GM12878 (cell line): ENCODE results near the gene ARHGAP30. TPM values are rescaled to one million over a fixed set of nuclear protein-coding genes. Genes with fewer than 3 reads are reported as not detected.
A peak's percentile ranks its signal among the peaks of the same experiment; 100 is the strongest.
"Not testable (repeated sequence)": the region's sequence is repeated elsewhere in the genome, so short reads cannot be mapped to it uniquely, and the experiment has no call there.

ENCODE experiments used
- ATAC-seq: fragments of 200-7000 bp; cut with Tn5 transposase; 3 replicates; pipeline ENCODE4 v1.9.1; 2020; ENCODE audit warnings: mild to moderate bottlenecking, moderate library complexity
- BruUV-seq: library from RNA; stranded (reverse); fragments of 400-500 nt; replicated peaks from 2 replicates; lab custom pipeline; 2021; lab: Mats Ljungman, UMichigan
- CTCF ChIA-PET: fragments of 300-600 bp; sonication (Branson Sonifier 250); formaldehyde crosslinking; extraction: SDS; loops from one replicate; lab custom pipeline; 2021; ENCODE audit warnings: inconsistent platforms; lab: Yijun Ruan, JAX
- POLR2A ChIA-PET: fragments of 350-600 bp; formaldehyde crosslinking; extraction: SDS; loops from one replicate; lab custom pipeline; 2021; ENCODE audit warnings: inconsistent platforms; lab: Charles Lee
- RAD21 ChIA-PET: fragments of 300-600 bp; sonication (Branson Sonifier 250); formaldehyde crosslinking; loops from one replicate; lab custom pipeline; 2023; ENCODE audit warnings: antibody characterized with exemption; ENCODE audit not compliant: unreplicated experiment; lab: Charles Lee
- SMC1A ChIA-PET: fragments of 300-600 bp; sonication (Branson Sonifier 250); formaldehyde crosslinking; loops from one replicate; lab custom pipeline; 2023; ENCODE audit not compliant: unreplicated experiment, uncharacterized antibody; lab: Charles Lee
- DNase-seq: peaks from one replicate; pipeline ENCODE4 v3.0.0-alpha.2; 2011; ENCODE audit warnings: low read depth, low spot score
- FAIRE-seq: peaks from 3 replicates; lab custom pipeline; 2011; peaks lifted over from hg19 to GRCh38; lab: Jason Lieb, UNC
- H2AFZ ChIP-seq: 2 replicates; pipeline ENCODE4 v1.6.0; 2011; ENCODE audit warnings: low read depth, low read length, control low read depth; ENCODE audit not compliant: control insufficient read depth
- H3K27ac ChIP-seq: 2 replicates; pipeline ENCODE4 v1.5.1; 2011; ENCODE audit warnings: control low read depth; ENCODE audit not compliant: control insufficient read depth, insufficient read depth
- H3K27me3 ChIP-seq, 2 experiments: replicated peaks in 1 of 2; 2 replicates each; pipeline versions ENCODE4 v1.6.0 to v1.6.1; 2011; ENCODE audit warnings: low read length in 1 of 2; ENCODE audit not compliant: control insufficient read depth in 2 of 2, insufficient read depth in 2 of 2
- H3K36me3 ChIP-seq, 2 experiments: 2 replicates each; pipeline ENCODE4 v1.5.1; 2011; ENCODE audit warnings: low read length in 1 of 2; ENCODE audit not compliant: control insufficient read depth in 2 of 2, insufficient read depth in 2 of 2
- H3K4me1 ChIP-seq: 2 replicates; pipeline ENCODE4 v1.6.1; 2011; ENCODE audit warnings: mild to moderate bottlenecking, low read length, moderate library complexity, mixed read lengths; ENCODE audit not compliant: control insufficient read depth, insufficient read depth
- H3K4me2 ChIP-seq: 2 replicates; pipeline ENCODE4 v1.6.0; 2011; ENCODE audit warnings: control low read depth; ENCODE audit not compliant: control insufficient read depth, insufficient read depth
- H3K4me3 ChIP-seq: fragments of 200-600 bp; sonication (generic); 2 replicates; pipeline ENCODE4 v1.5.1; 2016
- H3K79me2 ChIP-seq: 2 replicates; pipeline ENCODE4 v1.6.0; 2011; ENCODE audit warnings: low read length; ENCODE audit not compliant: control insufficient read depth, insufficient read depth
- H3K9ac ChIP-seq: 2 replicates; pipeline ENCODE4 v1.8.0; 2011; ENCODE audit warnings: low read length, control low read depth, mixed read lengths; ENCODE audit not compliant: control insufficient read depth, insufficient read depth
- H3K9me3 ChIP-seq: replicated peaks from 3 replicates; pipeline ENCODE4 v1.5.1; 2011; ENCODE audit warnings: mild to moderate bottlenecking, low read length; ENCODE audit not compliant: control insufficient read depth, insufficient read depth
- H4K20me1 ChIP-seq: 2 replicates; pipeline ENCODE4 v1.6.0; 2011; ENCODE audit not compliant: control insufficient read depth, insufficient read depth
- ATF2 ChIP-seq: IDR thresholded peaks from 2 replicates; pipeline ENCODE4 v1.6.1; 2012; ENCODE audit warnings: low read length, inconsistent platforms
- FOXM1 ChIP-seq: IDR thresholded peaks from 2 replicates; pipeline ENCODE4 v1.6.1; 2012; ENCODE audit warnings: low read depth, mild to moderate bottlenecking, inconsistent platforms, low read length, moderate library complexity
- IKZF2 ChIP-seq, 2 experiments: fragments of 450-650 bp; IDR thresholded peaks; 2 replicates each; pipeline ENCODE4 v1.6.1; 2017; ENCODE audit warnings: mild to moderate bottlenecking in 2 of 2, moderate library complexity in 2 of 2
- JUNB ChIP-seq: IDR thresholded peaks from 2 replicates; pipeline ENCODE4 v1.6.1; 2016; ENCODE audit warnings: antibody characterized with exemption, mild to moderate bottlenecking
- KLF5 ChIP-seq: fragments of 450-650 bp; IDR thresholded peaks from 2 replicates; pipeline ENCODE4 v1.6.1; 2014; ENCODE audit warnings: mild to moderate bottlenecking; ENCODE audit not compliant: partially characterized antibody
- MEF2B ChIP-seq: fragments of 450-650 bp; IDR thresholded peaks from 2 replicates; pipeline ENCODE4 v1.6.1; 2018; ENCODE audit warnings: mild to moderate bottlenecking, moderate library complexity; ENCODE audit not compliant: partially characterized antibody, poor library complexity, severe bottlenecking
- MTA2 ChIP-seq: fragments of 450-650 bp; IDR thresholded peaks from 2 replicates; pipeline ENCODE4 v1.6.1; 2016; ENCODE audit warnings: low read depth, mild to moderate bottlenecking, moderate library complexity
- ZNF207 ChIP-seq: fragments of 450-650 bp; IDR thresholded peaks from 2 replicates; pipeline ENCODE4 v1.6.1; 2014; ENCODE audit warnings: antibody characterized with exemption, mild to moderate bottlenecking, borderline replicate concordance
- ZNF217 ChIP-seq: fragments of 450-650 bp; IDR thresholded peaks from 2 replicates; pipeline ENCODE4 v1.6.1; 2017; ENCODE audit warnings: antibody characterized with exemption, mild to moderate bottlenecking
- WGBS: methylation state at CpG from one replicate; pipeline ENCODE4 v1.1.6; 2016; ENCODE audit warnings: low lambda C conversion rate; ENCODE audit not compliant: insufficient replicate concordance, insufficient coverage; ENCODE audit errors: missing lambda C conversion rate; 5-methylcytosine and 5-hydroxymethylcytosine counted together
- in situ Hi-C: fragments of 300-500 bp; cut with MboI; formaldehyde crosslinking; loops from 9 replicates; pipeline ENCODE4 v1.14.3; 2018; ENCODE audit warnings: mixed read lengths
- intact Hi-C: fragments of 100-400 bp; cut with micrococcal nuclease; formaldehyde crosslinking; loops from one replicate; pipeline ENCODE4 v1.14.2; 2022; ENCODE audit not compliant: unreplicated experiment
- polyA plus RNA-seq, 11 experiments: library from polyadenylated mRNA; depleted of rRNA in 4 of 11; unstranded in 6 of 11; stranded (reverse) in 5 of 11; fragments of >200 nt; fragmentation: Nextera tagmentation in 4 of 11; fragmentation: Illumina TruSeq in 1 of 11; extraction: Ambion mirVana in 4 of 11; extraction: Trizol in 1 of 11; gene quantifications; 1 replicate in 1 of 11; 2 replicates in 10 of 11; pipeline versions ENCODE4 v1.2.1 to v1.2.3, GENCODE V29; 2011 to 2016; ENCODE audit warnings: inconsistent platforms in 2 of 11, missing spikeins in 2 of 11, low read depth in 1 of 11
- total RNA-seq, 4 experiments: library from RNA; depleted of rRNA in 3 of 4; stranded (reverse); fragments of >200 nt in 3 of 4; fragmentation: Illumina TruSeq in 1 of 4; extraction: Trizol in 1 of 4; gene quantifications; 2 replicates each; pipeline versions ENCODE4 v1.2.1 to v1.2.3, GENCODE V29; 2013 to 2021
- TF ChIP-seq, protein P1 (sequence below): fragments of 450-650 bp; IDR thresholded peaks from 2 replicates; pipeline ENCODE4 v1.6.1; 2016; ENCODE audit warnings: mild to moderate bottlenecking
- TF ChIP-seq, protein P2 (sequence below): fragments of 450-650 bp; IDR thresholded peaks from 2 replicates; pipeline ENCODE4 v1.6.1; 2017; ENCODE audit warnings: mild to moderate bottlenecking, low read depth, inconsistent platforms; ENCODE audit not compliant: poor library complexity, severe bottlenecking

The ARHGAP30 gene
- total and polyA plus RNA-seq, 10 of the 15 experiments (the other 5 are each of a cell fraction or from before 2014, with no cell fraction given), result 12.9 to 143 (median 76.3) TPM

DNA sequence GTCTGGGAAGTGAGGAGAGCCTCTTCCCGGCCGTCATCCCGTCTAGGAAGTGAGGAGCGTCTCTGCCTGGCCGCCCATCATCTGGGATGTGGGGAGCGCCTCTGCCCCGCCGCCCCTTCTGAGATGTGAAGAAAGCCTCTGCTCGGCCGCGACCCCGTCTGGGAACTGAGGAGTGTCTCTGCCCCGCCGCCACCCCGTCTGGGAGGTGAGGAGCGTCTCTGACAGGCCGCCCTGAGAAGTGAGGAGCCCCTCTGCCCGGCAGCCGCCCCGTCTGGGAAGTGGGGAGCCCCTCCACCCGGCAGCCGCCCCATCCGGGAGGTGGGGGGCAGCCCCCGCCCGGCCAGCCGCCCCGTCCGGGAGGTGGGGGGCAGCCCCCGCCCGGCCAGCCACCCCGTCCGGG lies 40.2 kb downstream of the ARHGAP30 start:
- in situ Hi-C loops, BruUV-seq, intact Hi-C loops, H3K4me3 ChIP-seq, H3K36me3 ChIP-seq, CTCF ChIA-PET, H4K20me1 ChIP-seq, ATAC-seq, H3K9ac ChIP-seq, FAIRE-seq, POLR2A ChIA-PET, H3K4me2 ChIP-seq, H3K4me1 ChIP-seq, SMC1A ChIA-PET, DNase-seq, H3K27me3 ChIP-seq, H3K79me2 ChIP-seq, H2AFZ ChIP-seq, RAD21 ChIA-PET, H3K27ac ChIP-seq: not testable (repeated sequence)
- peaks cover 10% of the 10 kb centered on the region; the same call in 2 of the 3 replicates for H3K9me3 ChIP-seq
- 93% methylated on average over 19 of the region's 32 CpGs for WGBS

- H3K4me1 ChIP-seq, H3K9ac ChIP-seq, H2AFZ ChIP-seq, H3K27me3 ChIP-seq, SMC1A ChIA-PET, H3K4me3 ChIP-seq, H3K36me3 ChIP-seq, H3K27ac ChIP-seq, BruUV-seq, POLR2A ChIA-PET, H4K20me1 ChIP-seq, H3K4me2 ChIP-seq, FAIRE-seq, in situ Hi-C loops, intact Hi-C loops, ATAC-seq, H3K79me2 ChIP-seq, DNase-seq: not testable (repeated sequence)
- peaks cover 10% of the 10 kb centered on the region; the same call in 2 of the 3 replicates for H3K9me3 ChIP-seq
- 0% methylated on average over 1 of the region's 1 CpG for WGBS
- CTCF ChIA-PET, result interaction anchor here (1.9 kb wide), 1 partner anchor 18 kb away, joined by 8 read pairs; the partner anchor contains the start of gene USF1
- RAD21 ChIA-PET, result interaction anchor here (1.1 kb wide), 1 partner anchor 19 kb away, joined by 3 read pairs; the partner anchor contains the start of gene USF1
- TF ChIP-seq KLF5, result peak; percentile 91
- TF ChIP-seq, protein P1, sequence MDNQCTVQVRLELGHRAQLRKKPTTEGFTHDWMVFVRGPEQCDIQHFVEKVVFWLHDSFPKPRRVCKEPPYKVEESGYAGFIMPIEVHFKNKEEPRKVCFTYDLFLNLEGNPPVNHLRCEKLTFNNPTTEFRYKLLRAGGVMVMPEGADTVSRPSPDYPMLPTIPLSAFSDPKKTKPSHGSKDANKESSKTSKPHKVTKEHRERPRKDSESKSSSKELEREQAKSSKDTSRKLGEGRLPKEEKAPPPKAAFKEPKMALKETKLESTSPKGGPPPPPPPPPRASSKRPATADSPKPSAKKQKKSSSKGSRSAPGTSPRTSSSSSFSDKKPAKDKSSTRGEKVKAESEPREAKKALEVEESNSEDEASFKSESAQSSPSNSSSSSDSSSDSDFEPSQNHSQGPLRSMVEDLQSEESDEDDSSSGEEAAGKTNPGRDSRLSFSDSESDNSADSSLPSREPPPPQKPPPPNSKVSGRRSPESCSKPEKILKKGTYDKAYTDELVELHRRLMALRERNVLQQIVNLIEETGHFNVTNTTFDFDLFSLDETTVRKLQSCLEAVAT, result 0 out of 2 replicates have a peak, but pooled peaks have one; percentile 40
- TF ChIP-seq ATF2, result peak; percentile 60
- peak; percentile 76 for TF ChIP-seq JUNB
- 0 out of 2 replicates have a peak, but pooled peaks have one; percentile 40 for TF ChIP-seq ZNF207
- peak; percentile 41 for TF ChIP-seq MEF2B
- peak; percentile 54 to 62 for TF ChIP-seq IKZF2 (IDR thresholded peaks at IDR 0.05)
- TF ChIP-seq FOXM1, result peak; percentile 38; the same call in 1 of the 2 replicates
- TF ChIP-seq, protein P2, sequence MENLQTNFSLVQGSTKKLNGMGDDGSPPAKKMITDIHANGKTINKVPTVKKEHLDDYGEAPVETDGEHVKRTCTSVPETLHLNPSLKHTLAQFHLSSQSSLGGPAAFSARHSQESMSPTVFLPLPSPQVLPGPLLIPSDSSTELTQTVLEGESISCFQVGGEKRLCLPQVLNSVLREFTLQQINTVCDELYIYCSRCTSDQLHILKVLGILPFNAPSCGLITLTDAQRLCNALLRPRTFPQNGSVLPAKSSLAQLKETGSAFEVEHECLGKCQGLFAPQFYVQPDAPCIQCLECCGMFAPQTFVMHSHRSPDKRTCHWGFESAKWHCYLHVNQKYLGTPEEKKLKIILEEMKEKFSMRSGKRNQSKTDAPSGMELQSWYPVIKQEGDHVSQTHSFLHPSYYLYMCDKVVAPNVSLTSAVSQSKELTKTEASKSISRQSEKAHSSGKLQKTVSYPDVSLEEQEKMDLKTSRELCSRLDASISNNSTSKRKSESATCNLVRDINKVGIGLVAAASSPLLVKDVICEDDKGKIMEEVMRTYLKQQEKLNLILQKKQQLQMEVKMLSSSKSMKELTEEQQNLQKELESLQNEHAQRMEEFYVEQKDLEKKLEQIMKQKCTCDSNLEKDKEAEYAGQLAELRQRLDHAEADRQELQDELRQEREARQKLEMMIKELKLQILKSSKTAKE, result peak; percentile 85
- TF ChIP-seq ZNF217, result peak; percentile 39; the same call in 1 of the 2 replicates
- peak; percentile 81 for TF ChIP-seq MTA2
Measured at GRCh38 chr1:161026954-161027353, 42.7 kb downstream of the ARHGAP30 start.
